ENCODE data around the gene PDZK1.
"Not testable (repeated sequence)": the region's sequence is repeated elsewhere in the genome, so short reads cannot be mapped to it uniquely, and the experiment has no call there.

Gene PDZK1

GRCh38 chr1:145707183-145707867 is at the start of gene PDZK1:
PDZK1 (minus strand) TSS chr1:145707368; CDS start chr1:145688021, 19,347 bp downstream.
- DNase-seq, result no peak

GRCh38 chr1:145751491-145752037 is 44.4 kb upstream of the PDZK1 start:
- DNase-seq, result peak; percentile 26

GRCh38 chr1:145750426-145750825 is 43.3 kb upstream of the PDZK1 start:
- DNase-seq, result no peak

GRCh38 chr1:145747398-145748247 is 40.5 kb upstream of the PDZK1 start:
- DNase-seq, result no peak

GRCh38 chr1:145740269-145740668 is 33.1 kb upstream of the PDZK1 start:
- DNase-seq, result no peak

- DNase-seq, result no peak
These were observed 29.0 kb upstream of the PDZK1 start for GRCh38 chr1:145736191-145736590.

- DNase-seq, result no peak
These were observed 23.7 kb upstream of the PDZK1 start for GRCh38 chr1:145730900-145731299.

GRCh38 chr1:145730467-145730866 is 23.3 kb upstream of the PDZK1 start:
- no peak for DNase-seq

GRCh38 chr1:145729666-145730436 is 22.7 kb upstream of the PDZK1 start:
- DNase-seq, result no peak

- no peak for DNase-seq
These were observed 22.0 kb upstream of the PDZK1 start for GRCh38 chr1:145729196-145729595.

GRCh38 chr1:145726193-145726592 is 19.0 kb upstream of the PDZK1 start:
- not testable (repeated sequence) for DNase-seq

GRCh38 chr1:145720878-145721671 is 13.9 kb upstream of the PDZK1 start:
- DNase-seq, result peak; percentile 21

GRCh38 chr1:145720556-145720877 is 13.3 kb upstream of the PDZK1 start:
- no peak for DNase-seq

- no peak for DNase-seq
These were observed 12.3 kb upstream of the PDZK1 start, which contains the start of gene CD160 for GRCh38 chr1:145719230-145720079. CD160 (plus strand) TSS chr1:145719499; CDS start chr1:145728328, 8,829 bp downstream.

- not testable (repeated sequence) for DNase-seq
These were observed 11.3 kb upstream of the PDZK1 start for GRCh38 chr1:145718465-145718864.

GRCh38 chr1:145717833-145718232 is 10.7 kb upstream of the PDZK1 start:
- DNase-seq, result no peak

GRCh38 chr1:145716641-145717345 is 9.6 kb upstream of the PDZK1 start:
- DNase-seq, result no peak

- no peak for DNase-seq
These were observed 7.5 kb upstream of the PDZK1 start for GRCh38 chr1:145714524-145715111.

- no peak for DNase-seq
These were observed 4.1 kb upstream of the PDZK1 start for GRCh38 chr1:145711213-145711651.
